CD4-positive, alpha-beta T cell treated with Interleukin-1 beta for 1 hour (primary cell): ENCODE measurements around the gene USP15.
"Not testable (repeated sequence)": the region's sequence is repeated elsewhere in the genome, so short reads cannot be mapped to it uniquely, and the experiment has no call there.

Experiments
- DNase-seq, 2 donors: peaks; one replicate each; pipeline ENCODE4 v3.0.0-alpha.2; 2020 to 2022

Gene USP15

DNA sequence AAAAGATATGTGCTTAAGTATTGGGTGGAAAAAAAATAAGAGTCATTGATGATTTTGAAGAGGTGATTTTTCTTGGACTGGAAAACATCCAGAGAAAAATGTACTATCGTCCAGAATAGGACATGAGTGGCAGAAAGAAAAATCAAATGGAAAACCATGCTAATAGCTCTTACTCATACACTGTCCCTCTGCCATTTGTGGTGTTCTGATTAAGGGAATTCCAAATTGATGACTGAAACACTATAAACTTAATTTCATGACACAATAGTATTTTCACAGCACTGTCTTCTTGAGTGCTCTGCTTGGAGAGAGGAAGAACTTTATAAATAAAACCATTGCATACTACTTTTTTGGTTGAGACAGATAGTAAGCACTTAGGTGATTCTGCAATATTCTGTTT lies 72.4 kb downstream of the USP15 start:
- DNase-seq: no peak

- no peak for DNase-seq
These were observed 74.9 kb downstream of the USP15 start for GRCh38 chr12:62335057-62335456.

- no peak for DNase-seq
These were observed 75.6 kb downstream of the USP15 start for GRCh38 chr12:62335796-62336195.

- not testable (repeated sequence) for DNase-seq
These were observed 77.4 kb downstream of the USP15 start for GRCh38 chr12:62337643-62338042.

DNA sequence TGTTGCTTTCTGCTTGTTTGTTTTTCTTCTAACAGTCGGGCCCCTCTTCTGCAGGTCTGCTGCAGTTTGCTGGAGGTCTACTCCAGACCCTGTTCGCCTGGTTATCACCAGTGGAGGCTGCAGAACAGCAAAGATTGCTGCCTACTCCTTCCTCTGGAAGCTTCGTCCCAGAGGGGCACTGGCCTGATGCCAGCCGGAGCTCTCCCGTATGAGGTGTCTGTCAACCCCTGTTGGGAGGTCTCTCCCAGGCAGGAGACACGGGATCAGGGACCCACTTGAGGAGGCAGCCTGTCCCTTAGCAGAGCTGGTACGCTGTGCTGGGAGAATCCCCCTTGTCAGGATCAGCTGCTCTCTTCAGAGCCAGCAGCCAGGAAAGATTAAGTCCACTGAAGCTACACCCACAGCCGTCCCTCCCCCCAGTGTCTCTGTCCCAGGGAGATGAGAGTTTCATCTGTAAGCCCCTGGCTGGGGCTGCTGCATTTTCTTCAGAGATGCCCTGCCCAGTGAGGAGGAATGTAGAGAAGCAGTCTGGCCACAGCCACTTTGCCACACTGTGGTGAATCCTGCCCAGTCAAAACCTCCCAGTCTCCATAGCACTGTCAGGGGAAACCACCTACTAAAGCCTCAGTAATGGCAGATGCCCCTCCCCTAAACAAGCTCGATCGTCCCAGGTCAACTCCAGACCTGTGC lies 82.6 kb downstream of the USP15 start:
- DNase-seq: not testable (repeated sequence)

GRCh38 chr12:62343304-62344120 lies 83.3 kb downstream of the USP15 start:
- DNase-seq: not testable (repeated sequence)

- DNase-seq: not testable (repeated sequence)
These were observed 84.7 kb downstream of the USP15 start for GRCh38 chr12:62344731-62345556.

DNA sequence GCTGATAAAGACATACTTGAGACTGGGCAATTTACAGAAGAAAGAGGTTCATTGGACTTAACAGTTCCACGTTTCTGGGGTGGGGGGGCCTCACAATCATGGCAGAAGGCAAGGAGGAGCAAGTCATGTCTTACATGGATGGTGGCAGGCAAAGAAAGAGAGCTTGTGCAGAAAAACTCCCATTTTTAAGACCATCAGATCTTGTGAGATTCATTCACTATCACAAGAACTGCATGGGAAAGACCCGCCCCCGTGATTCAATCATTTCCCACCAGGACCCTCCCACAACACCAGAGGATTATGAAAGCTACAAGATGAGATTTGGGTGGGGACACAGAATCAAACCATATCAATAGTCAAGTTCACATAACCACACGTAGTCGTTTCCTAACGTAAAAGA lies 85.5 kb downstream of the USP15 start:
- DNase-seq: no peak

GRCh38 chr12:62346817-62347216 lies 86.6 kb downstream of the USP15 start:
- DNase-seq: no peak

DNA sequence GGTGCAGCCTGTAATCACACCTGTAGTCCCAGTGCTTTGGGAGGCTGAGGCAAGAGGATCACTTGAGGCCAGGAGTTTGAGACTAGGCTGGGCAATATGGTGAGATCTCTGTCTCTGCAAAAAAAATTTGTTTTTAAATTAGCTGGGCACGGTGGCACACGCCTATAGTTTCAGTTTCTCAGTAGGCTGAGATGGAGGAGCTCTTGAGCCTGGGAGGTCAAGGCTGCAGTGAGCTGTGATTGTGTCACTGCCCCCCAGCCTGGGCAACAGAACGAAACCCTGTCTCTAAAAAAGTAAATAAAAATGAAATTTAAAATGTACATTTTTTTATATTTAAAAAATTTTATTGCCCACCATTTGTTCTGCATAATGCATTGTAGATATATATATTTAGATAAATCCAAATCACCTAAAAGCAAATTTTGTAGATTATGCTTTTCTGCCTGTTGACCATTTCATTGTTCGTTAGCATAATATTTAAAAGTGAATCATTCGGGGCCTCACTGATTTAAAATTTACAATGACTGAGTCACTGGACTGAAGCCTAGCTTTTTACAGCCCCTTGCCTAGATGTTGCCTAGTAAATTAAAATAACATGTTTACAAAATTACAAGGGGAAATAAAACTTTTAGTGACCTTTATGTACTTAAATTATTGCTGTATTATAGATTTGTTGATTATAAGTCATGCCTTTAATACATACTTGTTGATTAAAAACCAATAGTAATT lies 87.9 kb downstream of the USP15 start:
- DNase-seq: no peak

GRCh38 chr12:62350554-62350953 lies 90.3 kb downstream of the USP15 start:
- no peak for DNase-seq

DNA sequence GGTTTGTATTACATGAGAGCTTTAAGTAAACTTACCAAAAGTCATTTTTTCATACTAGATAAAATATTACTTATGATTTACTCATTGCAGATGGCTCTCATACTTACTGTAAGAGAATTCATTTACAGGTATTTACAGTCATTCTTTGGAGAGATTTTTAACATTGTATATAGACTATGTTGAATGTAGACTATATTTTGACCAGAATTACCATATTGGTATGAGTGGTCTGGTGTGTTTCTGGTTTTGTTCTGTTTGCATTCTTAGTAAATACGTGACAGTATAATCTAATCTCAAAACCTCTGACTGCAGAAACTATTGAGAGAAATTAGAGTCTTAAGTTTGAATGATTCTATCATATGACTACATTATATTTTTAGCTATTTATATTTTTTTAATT lies 91.1 kb downstream of the USP15 start:
- no peak for DNase-seq

DNA sequence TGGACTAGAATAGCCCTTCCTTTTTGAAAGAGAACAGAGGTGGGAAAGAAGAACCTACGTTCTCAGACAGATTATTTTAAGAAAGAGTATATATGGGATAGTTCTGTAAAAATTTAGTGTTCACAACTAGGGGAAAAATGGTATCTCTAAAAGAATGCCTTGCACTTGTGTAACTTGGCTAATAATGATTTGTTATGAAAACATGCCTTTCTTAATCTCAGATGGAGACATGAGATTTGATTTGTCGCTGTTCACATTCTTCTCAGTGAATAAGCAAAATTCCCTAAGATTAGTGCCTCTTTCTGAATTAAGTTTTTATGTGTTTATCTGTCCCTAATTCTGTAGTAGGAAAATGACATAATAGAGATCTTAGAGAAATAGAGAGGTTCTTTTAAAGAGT lies 100.8 kb downstream of the USP15 start:
- no peak for DNase-seq

GRCh38 chr12:62363506-62363905 lies 103.3 kb downstream of the USP15 start:
- DNase-seq: no peak

- not testable (repeated sequence) for DNase-seq
These were observed 104.5 kb downstream of the USP15 start for GRCh38 chr12:62364697-62365096.

DNA sequence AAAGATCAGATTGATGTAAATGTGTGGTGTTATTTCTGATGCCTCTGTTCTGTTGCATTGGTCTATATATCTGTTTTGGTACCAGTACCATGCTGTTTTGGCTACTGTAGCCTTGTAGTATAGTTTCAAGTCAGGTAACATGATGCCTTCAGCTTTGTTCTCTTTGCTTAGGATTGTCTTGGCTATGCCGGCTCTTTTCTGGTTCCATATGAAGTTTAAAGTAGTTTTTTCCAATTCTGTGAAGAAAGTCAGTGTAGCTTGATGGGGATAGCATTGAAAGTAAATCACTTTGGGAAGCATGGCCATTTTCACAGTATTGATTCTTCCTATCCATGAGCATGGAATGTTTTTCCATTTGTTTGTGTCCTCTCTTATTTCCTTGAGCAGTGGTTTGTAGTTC lies 105.6 kb downstream of the USP15 start:
- DNase-seq: not testable (repeated sequence)

GRCh38 chr12:62368430-62369223 lies 108.4 kb downstream of the USP15 start:
- DNase-seq: not testable (repeated sequence)

GRCh38 chr12:62370189-62370588 lies 110.0 kb downstream of the USP15 start:
- no peak for DNase-seq

DNA sequence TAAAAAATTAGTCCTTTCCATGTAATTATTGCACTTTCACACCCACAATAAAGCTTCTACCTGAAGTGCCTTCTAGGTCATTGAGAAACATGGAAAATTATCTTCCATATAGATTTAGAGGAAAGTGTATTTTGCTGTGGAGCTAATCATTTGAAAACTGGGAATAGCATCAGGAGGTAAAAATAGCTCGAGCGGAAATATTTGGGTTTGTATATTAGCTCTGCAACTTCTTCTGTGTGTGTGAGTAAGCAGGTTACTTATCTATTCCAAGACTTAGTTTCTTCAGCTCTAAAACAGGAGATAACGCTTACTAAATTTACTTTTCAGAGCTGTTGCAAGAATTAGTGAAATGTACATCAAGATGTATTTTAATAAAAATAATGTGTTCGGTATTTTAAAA lies 111.5 kb downstream of the USP15 start:
- no peak for DNase-seq

DNA sequence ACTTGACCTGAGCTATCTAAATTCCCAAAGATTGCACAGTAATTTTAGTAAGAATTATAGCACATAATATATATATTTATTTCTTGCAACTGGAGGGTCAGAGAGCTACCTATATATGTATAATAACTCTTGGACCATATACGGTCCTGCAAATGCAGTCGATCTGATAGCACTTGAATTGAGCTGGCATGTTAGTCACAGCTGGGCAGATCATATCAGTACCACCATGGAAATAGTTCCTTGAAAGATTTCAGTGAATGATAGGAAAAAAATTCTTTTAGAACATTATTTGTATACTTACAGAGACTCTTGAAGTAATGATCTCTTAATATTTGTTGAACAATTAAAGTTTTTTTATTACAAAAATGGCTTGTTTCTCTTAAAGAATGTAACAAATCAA lies 111.9 kb downstream of the USP15 start:
- DNase-seq: no peak

- DNase-seq: no peak
These were observed 112.6 kb downstream of the USP15 start for GRCh38 chr12:62372825-62373224.

DNA sequence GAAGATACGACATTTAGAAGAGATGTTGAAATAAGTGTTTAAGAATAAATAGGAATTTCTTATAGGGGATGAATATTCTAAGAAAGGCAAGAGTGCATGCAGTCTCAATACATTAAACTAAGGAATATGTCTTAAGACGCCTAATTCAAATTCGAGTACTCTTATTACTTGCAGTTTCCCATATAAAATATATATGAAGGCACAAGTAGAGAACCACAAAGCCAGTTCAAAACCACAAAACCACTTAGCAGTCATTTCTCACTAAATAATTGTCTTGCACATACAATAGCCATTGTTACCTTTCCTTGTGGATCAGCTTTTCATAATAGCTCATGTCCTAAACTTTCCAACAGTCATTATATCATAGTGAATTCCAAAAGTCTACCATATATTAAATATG lies 115.4 kb downstream of the USP15 start:
- DNase-seq: no peak
